CD1c-positive myeloid dendritic cell (primary cell): ENCODE results near the gene PANK1.
A peak's percentile ranks its signal among the peaks of the same experiment; 100 is the strongest.
"Not testable (repeated sequence)": the region's sequence is repeated elsewhere in the genome, so short reads cannot be mapped to it uniquely, and the experiment has no call there.

Source experiments
- DNase-seq: peaks from one replicate; pipeline ENCODE4 v3.0.0-alpha.2; 2016; ENCODE audit errors: extremely low spot score

PANK1 gene

DNA sequence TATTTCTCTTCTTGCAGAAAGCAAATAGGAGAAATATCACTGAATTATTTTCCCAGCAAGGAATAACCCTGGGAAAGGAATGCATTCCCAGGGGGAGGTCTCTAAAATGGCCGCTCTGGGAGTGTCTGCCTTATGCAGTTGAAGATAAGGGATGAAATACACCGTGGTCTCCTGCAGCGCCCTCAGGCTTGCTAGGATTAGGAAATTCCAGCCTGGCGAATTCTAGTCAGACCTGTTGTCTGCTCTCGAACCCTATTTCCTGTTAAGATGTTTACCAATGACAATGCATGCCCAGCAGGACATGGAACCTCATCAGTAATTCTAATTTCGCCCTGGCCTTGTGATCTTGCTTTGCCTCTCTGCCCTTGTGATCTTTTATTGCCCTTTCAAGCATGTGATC is 24.7 kb downstream of the PANK1 start:
- DNase-seq, result not testable (repeated sequence)

DNA sequence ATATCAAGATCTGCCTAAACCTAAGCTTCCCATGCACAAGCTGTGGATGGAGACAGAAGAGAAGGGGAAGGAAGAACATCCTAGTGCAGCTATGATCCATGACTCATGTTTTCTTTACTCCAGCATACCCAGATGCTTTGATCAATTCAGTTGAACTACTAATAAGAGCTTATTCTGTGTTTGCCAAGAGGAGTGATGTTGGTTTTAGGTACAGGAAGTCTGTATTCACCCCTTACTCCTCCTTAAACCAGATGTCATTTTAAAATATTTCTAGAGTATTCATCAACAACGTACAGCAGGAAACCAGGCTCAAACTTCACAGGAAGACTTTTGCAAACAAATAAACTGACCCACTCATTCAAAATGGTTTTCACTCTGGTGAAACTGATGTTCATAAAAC is 29.2 kb downstream of the PANK1 start:
- no peak for DNase-seq

DNA sequence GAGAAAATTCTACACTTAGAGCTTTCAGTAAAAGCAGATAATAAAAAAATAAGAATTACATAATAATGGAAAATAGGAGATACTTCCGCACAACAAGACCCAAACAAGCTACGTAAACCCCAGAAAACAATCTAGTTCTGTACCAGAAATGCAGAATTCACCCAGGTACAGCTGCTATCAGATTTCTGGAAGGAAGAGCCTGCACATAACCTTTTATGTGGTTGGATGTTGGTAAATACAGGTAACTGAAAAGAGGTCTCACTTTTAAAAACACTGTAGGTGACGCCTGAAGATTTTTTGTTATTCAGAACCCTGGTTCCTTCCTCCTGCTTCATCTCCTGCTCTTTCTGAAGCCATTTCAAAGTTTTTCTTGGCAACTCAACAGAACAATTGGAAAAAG is 29.9 kb downstream of the PANK1 start:
- no peak for DNase-seq

DNA sequence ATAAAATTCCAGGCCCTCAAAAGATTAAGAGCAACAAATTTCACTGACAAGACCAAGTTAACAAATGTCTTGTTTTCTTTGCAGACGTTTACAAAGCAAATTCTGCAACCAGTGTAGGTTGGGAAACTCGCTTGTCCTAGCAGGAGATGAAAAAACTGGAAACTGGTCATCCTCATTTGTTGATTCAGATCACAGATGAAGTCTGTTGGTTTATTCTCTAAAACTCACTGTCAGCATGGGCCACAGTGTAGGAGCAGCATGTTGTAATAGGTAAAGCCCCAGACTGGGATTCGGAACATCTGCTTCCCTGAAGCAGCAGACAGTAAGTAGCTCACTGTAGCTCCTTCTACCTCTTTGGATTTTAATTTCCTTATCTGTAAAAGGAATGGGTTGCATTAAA is 31.5 kb downstream of the PANK1 start:
- no peak for DNase-seq

DNA sequence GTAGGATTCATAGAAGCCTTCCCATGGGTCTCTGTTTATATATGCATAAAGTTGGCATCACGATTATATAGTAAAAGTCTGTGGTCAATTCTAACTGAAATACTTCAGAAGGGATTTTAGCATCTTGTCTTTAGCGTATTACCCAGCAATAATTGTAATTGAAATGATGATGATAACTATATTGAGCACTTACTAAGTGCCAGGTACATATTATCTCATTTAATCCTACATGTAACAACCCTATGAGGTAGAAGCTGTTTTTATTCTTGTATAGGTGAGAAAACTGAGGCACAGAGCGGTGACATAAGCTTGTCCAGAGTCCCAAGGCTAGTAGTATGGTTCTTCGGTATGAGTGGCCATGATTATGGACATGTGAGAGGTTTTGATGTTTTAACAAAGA is 33.8 kb downstream of the PANK1 start:
- no peak for DNase-seq

DNA sequence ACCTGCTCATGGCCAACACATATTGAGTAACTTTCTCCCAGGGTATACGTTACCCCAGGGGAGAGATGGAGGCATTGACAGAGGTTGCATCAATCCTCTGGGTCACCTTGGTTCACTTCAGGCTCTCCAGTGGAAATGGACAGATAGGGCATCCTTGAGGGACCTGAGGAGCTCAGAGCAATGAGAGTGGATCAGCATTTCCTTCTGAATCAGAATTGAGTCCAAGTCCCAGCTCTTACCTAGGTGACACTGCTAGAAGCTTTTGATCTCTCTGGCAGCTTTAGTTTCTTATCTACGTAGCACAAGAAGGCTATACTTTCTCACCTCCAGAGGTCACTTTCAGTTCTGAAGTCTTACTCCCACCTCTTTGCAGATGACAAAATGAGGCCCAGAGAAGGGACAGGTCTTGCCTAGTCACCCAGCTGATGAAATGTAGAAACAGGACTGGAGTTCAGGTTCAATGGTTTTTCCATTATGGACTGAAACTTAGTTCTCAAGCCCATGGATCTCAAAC is 35.2 kb downstream of the PANK1 start:
- no peak for DNase-seq

DNA sequence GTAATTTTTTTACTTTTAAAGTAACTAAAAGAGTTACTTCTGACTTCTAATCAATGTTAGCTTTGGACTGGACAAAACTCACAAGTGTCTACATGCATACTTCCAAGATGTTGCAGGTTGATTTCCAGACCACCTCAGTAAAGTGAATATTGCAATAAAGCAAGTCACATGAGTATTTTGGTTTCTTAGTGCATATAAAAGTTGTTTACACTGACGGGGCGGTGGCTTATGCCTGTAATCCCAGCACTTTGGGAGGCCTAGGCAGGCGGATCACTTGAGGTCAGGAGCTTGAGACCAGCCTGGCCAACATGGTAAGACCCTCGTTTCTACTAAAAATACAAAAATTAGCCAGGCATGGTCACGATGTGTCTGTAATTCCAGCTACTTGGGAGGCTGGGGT is 40.8 kb downstream of the PANK1 start:
- DNase-seq, result no peak

DNA sequence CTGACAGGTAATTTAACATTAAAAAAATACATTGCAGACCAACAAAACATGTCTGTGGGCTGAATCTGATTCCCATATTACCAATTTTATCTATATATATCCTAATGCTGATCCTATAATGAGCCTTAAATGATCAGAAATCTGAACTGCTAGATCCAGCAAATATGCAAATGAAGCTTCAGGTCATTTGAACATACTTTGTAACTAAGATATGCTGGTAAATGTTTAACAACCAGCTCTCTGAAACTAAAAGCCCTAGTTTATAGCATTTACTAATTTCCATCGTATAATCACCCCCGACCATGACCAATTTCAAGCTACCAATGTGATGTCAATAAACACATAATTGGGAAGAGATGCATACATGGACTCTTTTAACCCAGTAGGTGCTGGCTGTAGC is 42.1 kb downstream of the PANK1 start:
- no peak for DNase-seq

DNA sequence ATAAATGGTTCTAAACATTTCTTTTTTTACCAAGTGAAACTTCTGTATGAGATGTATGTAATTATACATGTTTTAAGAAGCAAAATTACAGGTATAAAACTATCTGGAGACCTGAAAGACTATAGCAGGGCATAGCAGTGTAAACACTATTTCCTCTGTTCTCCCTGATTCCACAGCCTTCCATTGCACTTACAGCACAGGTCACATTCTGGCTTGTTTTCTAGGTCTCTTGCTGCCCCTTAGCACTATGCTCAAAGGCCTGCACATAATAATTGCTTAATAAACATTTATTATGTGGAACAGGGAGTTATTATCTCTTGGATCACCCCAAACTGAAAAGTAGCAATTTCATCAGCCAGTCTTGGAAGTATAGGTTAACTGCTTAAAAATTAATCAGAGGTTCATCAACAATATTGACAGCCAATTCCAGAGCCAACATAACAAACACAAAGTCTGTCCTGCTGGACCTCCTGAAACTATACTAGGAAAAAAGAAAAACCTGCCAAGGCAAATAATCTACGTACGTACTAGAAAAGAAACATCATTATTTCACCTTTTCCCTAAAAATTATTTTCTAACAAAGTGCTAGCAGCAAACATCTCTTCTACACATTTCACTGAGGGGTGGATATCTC is 43.2 kb downstream of the PANK1 start:
- DNase-seq, result no peak

DNA sequence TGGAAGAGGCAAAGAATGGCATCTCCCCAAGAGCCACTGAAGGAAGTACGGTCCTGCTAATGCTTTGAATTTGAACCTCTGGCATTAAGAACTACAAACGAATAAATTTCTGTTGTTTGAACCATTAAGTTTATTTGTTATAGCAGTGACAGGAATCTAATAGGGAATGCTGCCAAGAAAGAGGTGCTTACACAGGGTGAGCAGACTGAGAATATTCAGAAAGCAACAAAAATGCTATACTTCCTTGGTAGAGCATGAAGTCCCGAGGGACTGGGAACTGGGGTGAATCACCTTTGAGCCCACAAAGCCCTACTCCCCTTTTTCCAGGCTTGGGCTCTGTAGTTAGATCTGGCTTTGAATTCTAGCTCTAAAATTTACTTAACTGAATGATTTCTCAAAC is 45.0 kb downstream of the PANK1 start:
- no peak for DNase-seq

DNA sequence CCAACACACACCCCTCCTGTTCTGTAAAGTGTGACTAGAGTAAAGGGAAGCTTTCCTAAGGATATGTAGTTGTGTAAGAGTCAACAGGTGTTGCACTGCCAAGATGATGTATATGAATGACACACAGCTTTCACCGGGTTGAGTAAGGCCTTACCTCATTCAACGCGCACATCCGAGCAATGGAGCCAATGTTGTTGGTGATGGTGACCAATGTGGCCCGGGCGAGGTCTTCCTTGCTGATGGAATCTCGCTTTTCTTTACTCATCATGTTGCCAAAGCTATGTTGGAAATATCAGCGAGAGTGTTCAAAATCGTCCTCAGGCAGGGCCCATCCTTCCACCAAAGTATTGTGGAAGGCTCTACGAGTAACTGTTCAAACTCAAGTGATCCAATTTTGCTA is 52.0 kb downstream of the PANK1 start:
- no peak for DNase-seq

DNA sequence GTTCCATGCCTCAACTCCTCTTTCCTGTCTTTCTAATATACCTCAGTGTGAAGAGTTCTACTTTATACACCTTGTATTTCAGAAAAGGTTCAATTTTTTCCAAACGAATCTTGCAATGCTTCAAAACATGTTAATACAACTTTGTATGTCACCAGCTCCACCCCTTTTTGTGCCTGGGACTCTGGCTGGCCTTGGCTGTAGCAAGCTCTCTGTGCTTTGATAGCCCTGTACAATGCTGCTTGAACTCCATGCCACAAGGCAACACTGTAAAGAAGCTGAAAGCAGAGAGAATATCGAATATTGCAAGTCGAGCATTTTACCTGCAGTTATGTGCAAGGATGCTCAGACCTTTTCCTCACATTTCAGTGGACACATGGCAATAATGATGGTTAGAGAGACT is 52.5 kb downstream of the PANK1 start:
- no peak for DNase-seq

DNA sequence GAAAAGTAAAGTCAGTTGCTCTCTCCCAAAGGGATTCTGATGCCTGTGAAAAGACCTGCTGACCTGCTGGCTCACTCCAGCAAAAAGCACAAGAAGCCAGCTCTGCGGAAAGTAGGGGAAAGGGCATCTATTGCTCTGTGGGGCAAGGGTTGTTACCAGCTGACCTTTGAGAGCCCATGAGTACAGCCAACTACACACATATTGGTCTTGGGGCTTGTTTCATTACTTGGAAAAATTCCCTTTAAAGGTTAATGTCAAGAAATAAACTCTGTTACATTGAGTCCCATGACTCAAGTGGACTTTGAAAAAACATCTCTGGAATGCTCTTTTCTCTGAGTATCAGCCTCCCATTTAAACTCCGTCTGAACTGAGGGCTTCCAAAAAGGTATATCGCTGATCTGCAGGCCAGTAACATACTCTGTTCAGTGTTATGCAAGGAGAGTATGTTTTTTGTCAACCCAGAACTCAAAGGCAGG is 53.2 kb downstream of the PANK1 start:
- no peak for DNase-seq

DNA sequence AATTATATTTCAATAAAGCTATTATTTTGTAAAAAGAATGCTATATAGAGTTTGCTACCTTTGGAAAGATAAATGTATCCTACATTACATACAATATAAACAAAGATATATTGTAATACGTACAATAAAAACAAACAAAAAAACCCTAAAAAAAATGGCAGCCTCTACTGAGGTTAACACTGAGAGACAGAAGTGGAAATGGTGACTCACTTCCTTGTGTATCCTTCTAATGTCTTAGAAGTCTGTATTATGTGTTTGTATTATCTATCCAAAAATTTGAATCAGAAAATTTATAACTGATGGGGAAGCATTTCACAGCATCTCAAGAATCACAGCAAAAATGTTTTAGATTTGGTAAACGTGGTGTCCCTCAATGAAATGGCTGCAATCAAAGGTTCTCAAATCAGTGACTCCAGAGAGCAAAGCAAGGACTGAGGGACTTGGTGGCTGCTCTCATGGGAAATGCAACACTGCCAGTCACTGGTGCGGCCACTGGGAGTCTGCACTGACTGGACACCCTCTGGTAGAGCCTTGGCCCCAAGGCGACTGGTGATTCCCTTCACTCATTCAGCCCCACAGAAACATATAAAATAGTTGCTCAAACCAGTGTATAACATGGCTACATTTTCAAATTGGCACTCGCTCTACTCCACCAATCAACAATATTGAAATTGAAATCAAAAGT is 53.8 kb downstream of the PANK1 start:
- no peak for DNase-seq

DNA sequence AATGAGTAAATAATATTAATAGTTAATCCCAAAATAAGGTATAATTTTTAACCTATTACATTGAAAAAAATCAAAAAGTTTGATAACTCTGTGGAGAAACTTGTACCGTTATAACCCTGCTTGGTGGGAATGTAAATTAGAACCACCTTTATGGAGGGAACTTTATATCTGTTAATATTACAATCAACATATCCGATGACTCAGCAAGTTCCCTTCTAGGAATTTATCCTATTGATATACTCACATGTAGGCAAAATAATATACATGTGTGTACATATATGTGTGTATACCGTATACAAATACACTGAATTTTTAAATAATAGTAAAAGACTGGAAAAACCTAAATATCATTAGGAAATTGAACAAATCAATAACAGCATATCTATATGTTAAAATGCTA is 54.7 kb downstream of the PANK1 start:
- no peak for DNase-seq

DNA sequence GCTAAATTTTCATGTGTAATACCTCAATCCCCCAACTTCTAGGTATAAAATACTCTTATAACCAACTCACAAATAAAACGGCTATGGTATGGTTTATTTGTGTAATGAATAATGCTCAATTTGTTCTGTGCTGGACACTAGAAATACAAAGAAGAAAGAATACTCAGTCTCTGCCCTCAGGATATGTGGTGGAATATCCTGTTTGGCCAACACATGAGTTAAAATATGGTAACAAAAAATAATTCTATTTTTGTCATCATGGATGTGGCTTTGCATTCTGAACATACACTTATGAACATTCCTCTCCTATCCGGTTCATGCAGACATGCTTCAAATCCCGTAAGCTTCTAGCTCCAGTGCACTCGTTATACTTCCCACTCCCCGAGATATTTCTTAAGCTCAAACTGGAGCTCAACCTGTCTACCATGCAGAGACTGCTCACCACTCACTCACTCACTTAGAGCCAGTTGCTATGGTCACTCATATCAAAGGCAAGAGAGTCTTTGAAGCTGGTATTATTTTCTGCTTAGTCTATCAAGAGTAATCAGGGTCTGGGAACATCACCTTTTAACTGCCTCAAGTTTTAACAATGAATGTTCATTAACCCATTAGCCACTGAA is 55.8 kb downstream of the PANK1 start:
- no peak for DNase-seq

DNA sequence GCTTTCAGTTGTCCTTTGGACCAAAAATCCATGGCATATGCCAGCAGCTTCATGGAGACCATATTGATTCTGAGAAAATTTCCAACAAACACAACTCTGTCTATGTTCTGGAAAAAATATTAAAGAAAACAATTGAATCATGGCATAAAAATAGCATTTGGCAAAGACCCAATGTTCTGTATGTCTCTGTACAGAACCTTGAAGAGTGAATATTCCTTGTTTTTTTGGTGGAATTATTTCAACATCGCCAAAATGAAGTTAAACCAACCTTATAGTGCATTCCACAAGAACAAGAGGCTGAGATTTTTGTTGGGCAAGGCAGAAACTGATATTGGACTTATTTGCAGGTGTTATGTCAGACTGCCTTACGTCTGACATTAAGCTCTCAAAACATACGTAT is 56.4 kb downstream of the PANK1 start:
- no peak for DNase-seq

DNA sequence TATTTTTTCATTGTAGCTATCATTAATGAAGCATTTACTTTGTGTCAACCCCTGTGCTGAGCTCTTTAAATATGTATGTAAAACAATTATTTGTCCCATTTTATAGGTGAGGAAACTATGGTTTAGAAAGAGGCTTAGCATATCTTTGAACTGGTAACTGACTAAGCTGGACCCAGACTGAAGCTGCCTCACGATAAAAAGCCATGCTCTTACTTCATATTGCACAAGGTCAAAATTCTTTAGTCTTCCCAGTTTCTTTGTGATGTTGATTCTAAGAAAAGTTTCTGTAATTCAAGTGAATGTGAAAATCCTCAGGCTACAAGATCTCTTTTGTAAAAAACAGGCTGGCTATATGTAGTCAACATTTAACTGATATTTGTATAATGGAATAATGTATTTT is 63.0 kb downstream of the PANK1 start:
- no peak for DNase-seq

DNA sequence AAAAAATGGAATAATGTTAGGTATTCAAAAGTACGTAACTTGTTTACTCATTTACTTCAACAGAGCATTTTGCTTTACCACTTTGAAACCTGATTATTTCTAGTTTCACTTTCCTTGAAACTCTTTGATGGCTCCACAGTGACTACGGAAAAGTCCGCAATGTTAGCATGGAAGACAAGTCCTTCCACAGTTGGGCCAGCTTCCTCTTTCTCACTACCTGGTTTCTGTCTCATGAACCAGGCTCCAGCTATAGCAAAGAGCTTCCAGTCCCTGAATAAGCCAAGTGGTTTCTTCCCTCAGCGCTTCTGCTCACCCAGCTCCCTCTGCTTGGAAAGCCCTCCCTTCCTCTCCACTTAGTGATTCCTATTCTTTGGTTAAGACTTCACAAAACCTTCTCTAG is 64.8 kb downstream of the PANK1 start:
- peak; percentile 4 for DNase-seq

DNA sequence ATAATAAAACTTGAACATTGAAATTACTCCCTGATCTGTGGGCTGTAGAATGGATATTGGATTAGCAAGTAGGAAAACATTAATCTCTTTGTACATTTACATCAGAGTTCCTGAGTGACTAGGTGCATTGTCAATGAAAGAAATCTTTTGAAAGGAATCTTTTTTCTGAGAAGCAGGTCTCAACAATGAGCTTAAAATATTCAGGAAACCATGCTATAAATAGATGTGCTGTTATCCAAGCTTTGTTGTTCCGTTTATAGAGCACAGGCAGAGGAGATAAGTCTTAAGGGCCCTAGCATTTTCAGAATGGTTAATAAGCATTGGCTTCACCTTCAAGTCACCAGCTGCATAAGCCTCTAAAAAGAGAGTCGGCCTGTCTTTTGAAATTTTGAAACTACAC is 68.3 kb downstream of the PANK1 start:
- DNase-seq, result no peak

DNA sequence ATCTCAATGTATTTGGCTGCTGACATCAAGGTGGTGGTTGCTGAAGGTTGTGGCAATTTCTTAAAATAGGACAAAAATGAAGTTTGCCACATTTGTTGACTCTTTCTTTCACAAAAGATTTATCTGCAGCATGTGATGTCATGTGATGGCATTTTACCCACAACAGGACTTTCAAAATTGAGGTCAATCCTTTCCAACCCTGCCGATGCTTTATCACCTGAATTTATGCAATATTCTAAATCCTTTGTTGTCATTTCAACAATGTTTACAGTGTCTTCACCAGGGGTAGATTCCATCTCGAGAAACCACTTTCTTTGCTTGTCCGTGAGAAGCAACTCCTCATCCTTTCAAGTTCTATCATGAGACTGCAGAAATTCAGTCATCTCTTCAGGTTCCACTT is 69.0 kb downstream of the PANK1 start:
- no peak for DNase-seq

DNA sequence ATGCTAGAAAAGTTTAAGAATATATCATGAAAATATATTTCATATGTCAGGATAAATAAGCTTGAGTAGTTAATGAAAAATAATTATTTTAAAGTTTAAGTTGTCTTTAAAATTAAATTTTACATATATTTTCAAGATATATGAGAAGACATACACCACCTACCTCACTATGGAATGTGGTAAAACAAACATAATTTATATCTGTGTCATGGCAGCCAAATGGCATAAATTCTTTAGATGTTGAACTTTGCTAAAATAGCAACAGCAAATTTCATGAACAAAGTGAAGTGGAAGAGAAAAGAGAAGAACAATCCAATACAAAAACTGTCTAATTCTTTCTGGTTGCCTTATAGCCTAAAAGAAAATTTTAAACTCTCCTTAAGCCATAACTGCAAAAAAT is 70.0 kb downstream of the PANK1 start:
- DNase-seq, result no peak

DNA sequence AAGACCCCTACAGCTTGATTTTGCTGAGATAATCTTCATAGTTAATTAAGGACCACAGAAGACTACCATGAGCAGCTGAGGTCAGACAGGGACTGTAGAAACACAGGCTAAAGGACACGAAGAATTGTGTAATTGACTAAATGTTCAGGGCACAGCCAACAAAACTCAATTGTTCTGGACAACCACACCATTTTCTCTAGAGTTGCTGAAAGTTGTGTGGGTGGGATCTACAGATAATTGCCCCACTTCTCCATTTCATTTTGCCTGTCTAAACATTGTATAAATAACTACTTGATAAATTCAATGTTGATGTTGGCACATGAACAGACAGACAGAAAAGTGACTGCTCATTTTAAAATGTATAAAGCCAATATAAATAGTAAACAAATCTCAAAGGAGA is 70.7 kb downstream of the PANK1 start:
- peak; percentile 33 for DNase-seq
